GM12878 (cell line): ENCODE data around the gene PLTP. TPM values are rescaled to one million over a fixed set of nuclear protein-coding genes. Genes with fewer than 3 reads are reported as not detected.

Experiments
- BCL11A ChIP-seq: IDR thresholded peaks from 2 replicates; pipeline ENCODE4 v1.6.1; 2011; ENCODE audit warnings: low read depth, low read length
- CBX3 ChIP-seq: fragments of 200-600 bp; sonication (generic); IDR thresholded peaks from 2 replicates; pipeline ENCODE4 v1.6.1; 2016; ENCODE audit warnings: low read depth, borderline replicate concordance
- CEBPB ChIP-seq, 2 experiments: fragments of 150-350 bp in 1 of 2; IDR thresholded peaks; 2 replicates each; pipeline ENCODE4 v1.6.1; 2012 to 2014; ENCODE audit warnings: low read depth in 2 of 2, low read length in 2 of 2, borderline replicate concordance in 1 of 2, inconsistent platforms in 1 of 2
- CHD1 ChIP-seq: IDR thresholded peaks from 2 replicates; pipeline ENCODE4 v1.6.1; 2012; ENCODE audit warnings: low read depth, low read length, improper control_type of control experiment
- CHD4 ChIP-seq: fragments of 200-600 bp; sonication (generic); IDR thresholded peaks from 2 replicates; pipeline ENCODE4 v1.6.1; 2016; ENCODE audit warnings: mild to moderate bottlenecking
- ETV6 ChIP-seq, 2 experiments: fragments of 450-650 bp in 1 of 2; IDR thresholded peaks in 1 of 2; conservative IDR thresholded peaks in 1 of 2; 2 replicates each; pipeline ENCODE4 v1.6.1; 2014; ENCODE audit warnings: antibody characterized with exemption in 1 of 2, borderline replicate concordance in 1 of 2, low read depth in 1 of 2, mild to moderate bottlenecking in 1 of 2, moderate library complexity in 1 of 2
- IRF4 ChIP-seq: IDR thresholded peaks from 2 replicates; pipeline ENCODE4 v1.6.1; 2011; ENCODE audit warnings: low read depth, low read length
- KAT2A ChIP-seq: conservative IDR thresholded peaks from 2 replicates; pipeline ENCODE4 v1.6.1; 2011; ENCODE audit warnings: low read depth, low read length; ENCODE audit not compliant: control insufficient read depth
- KLF5 ChIP-seq: fragments of 450-650 bp; IDR thresholded peaks from 2 replicates; pipeline ENCODE4 v1.6.1; 2014; ENCODE audit warnings: mild to moderate bottlenecking; ENCODE audit not compliant: partially characterized antibody
- LARP7 ChIP-seq: fragments of 450-650 bp; IDR thresholded peaks from 2 replicates; pipeline ENCODE4 v1.6.1; 2017; ENCODE audit warnings: mild to moderate bottlenecking
- NFIC ChIP-seq: IDR thresholded peaks from 2 replicates; pipeline ENCODE4 v1.6.1; 2012; ENCODE audit warnings: low read depth, mild to moderate bottlenecking, inconsistent platforms, low read length, moderate library complexity
- NR2C1 ChIP-seq: fragments of 450-650 bp; IDR thresholded peaks from 2 replicates; pipeline ENCODE4 v1.6.1; 2017; ENCODE audit warnings: antibody characterized with exemption, mild to moderate bottlenecking, moderate library complexity
- PML ChIP-seq: IDR thresholded peaks from 2 replicates; pipeline ENCODE4 v1.6.1; 2012; ENCODE audit warnings: low read length, inconsistent platforms
- RCOR1 ChIP-seq: conservative IDR thresholded peaks from 2 replicates; pipeline ENCODE4 v1.6.1; 2012; ENCODE audit warnings: low read depth, low read length, improper control_type of control experiment
- SMAD1 ChIP-seq: fragments of 450-650 bp; IDR thresholded peaks from 2 replicates; pipeline ENCODE4 v1.6.1; 2018; ENCODE audit warnings: mild to moderate bottlenecking, low read depth; ENCODE audit not compliant: partially characterized antibody
- SMC3 ChIP-seq: IDR thresholded peaks from 2 replicates; pipeline ENCODE4 v1.6.1; 2011; ENCODE audit warnings: low read length, improper control_type of control experiment, borderline replicate concordance
- SRF ChIP-seq, 2 experiments: IDR thresholded peaks; 2 replicates each; pipeline ENCODE4 v1.6.1; 2011; ENCODE audit warnings: low read depth in 2 of 2, low read length in 2 of 2, mild to moderate bottlenecking in 1 of 2, moderate library complexity in 1 of 2
- TARDBP ChIP-seq: IDR thresholded peaks from 2 replicates; pipeline ENCODE4 v1.6.1; 2016; ENCODE audit warnings: borderline replicate concordance
- TCF12 ChIP-seq: IDR thresholded peaks from 2 replicates; pipeline ENCODE4 v1.6.1; 2011; ENCODE audit warnings: low read depth, mild to moderate bottlenecking, low read length
- WRNIP1 ChIP-seq: IDR thresholded peaks from 2 replicates; pipeline ENCODE4 v1.6.1; 2011; ENCODE audit warnings: low read depth, low read length, improper control_type of control experiment, borderline replicate concordance
- YBX1 ChIP-seq: fragments of 450-650 bp; IDR thresholded peaks from 2 replicates; pipeline ENCODE4 v1.6.1; 2016; ENCODE audit warnings: antibody characterized with exemption
- ZNF622 ChIP-seq: fragments of 450-650 bp; IDR thresholded peaks from 2 replicates; pipeline ENCODE4 v1.6.1; 2017; ENCODE audit warnings: mild to moderate bottlenecking, inconsistent platforms
- polyA plus RNA-seq, 11 experiments: library from polyadenylated mRNA; depleted of rRNA in 4 of 11; unstranded in 6 of 11; stranded (reverse) in 5 of 11; fragments of >200 nt; fragmentation: Nextera tagmentation in 4 of 11; fragmentation: Illumina TruSeq in 1 of 11; extraction: Ambion mirVana in 4 of 11; extraction: Trizol in 1 of 11; gene quantifications; 1 replicate in 1 of 11; 2 replicates in 10 of 11; pipeline versions ENCODE4 v1.2.1 to v1.2.3, GENCODE V29; 2011 to 2016; ENCODE audit warnings: inconsistent platforms in 2 of 11, missing spikeins in 2 of 11, low read depth in 1 of 11
- total RNA-seq, 4 experiments: library from RNA; depleted of rRNA in 3 of 4; stranded (reverse); fragments of >200 nt in 3 of 4; fragmentation: Illumina TruSeq in 1 of 4; extraction: Trizol in 1 of 4; gene quantifications; 2 replicates each; pipeline versions ENCODE4 v1.2.1 to v1.2.3, GENCODE V29; 2013 to 2021
- TF ChIP-seq, protein P1 (sequence below): IDR thresholded peaks from 2 replicates; pipeline ENCODE4 v1.6.1; 2011; ENCODE audit warnings: borderline replicate concordance, low read depth, mild to moderate bottlenecking, moderate library complexity, low read length; ENCODE audit not compliant: insufficient read depth, poor library complexity, severe bottlenecking
- TF ChIP-seq, protein P2 (sequence below): IDR thresholded peaks from 2 replicates; pipeline ENCODE4 v1.6.1; 2012; ENCODE audit warnings: mild to moderate bottlenecking, low read depth, low read length
- TF ChIP-seq, protein P3 (sequence below): fragments of 450-650 bp; IDR thresholded peaks from 2 replicates; pipeline ENCODE4 v1.6.1; 2017; ENCODE audit warnings: mild to moderate bottlenecking

Gene PLTP
- total and polyA plus RNA-seq, 10 of the 15 experiments (the other 5 are each of a cell fraction or from before 2014, with no cell fraction given) = 1.6 to 17.0 (median 7.6) TPM

DNA sequence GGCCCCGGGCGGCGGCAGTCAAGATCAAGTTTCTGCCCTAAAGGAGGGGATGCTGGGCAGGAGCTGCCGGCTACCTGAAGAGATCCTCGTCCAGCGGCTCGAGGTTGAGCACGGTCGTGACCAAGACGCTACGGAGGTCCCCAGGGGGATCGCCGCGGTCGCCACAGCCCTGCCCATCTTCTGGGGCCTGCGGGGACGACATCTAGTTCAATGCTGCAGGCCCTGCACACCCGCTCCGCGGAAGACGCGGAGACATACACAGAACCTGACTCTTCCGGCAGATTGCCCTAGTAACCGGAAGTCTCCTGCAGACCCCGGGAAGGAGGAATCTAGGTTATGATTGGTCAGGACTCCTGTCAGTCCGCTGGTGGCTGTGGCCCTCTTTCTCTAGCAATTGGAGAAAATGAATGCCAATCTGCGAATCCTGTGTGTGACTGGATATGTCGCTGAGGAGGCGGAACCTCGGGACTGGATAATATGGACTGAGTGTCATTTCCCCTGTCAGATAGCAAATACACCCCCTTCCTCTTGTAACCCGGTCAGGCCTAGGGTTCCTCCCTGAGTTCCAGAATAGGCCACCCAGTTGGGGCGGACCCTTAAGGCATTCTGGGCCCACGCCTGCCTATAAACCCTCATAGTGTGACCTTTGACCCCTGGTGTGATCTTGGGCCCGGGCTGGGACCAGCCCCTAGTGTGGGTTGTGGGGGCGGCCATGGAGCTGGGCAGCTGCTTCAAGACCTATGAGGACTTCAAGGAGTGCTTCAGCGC, 54.7 kb downstream of the PLTP start, which contains the start of the genes ACOT8 and ZSWIM3 (continued):
- TF ChIP-seq CHD4 = no peak
- TF ChIP-seq NFIC = no peak
- TF ChIP-seq ZNF622 = no peak
- TF ChIP-seq CBX3 = no peak
- TF ChIP-seq CHD1 = no peak
- TF ChIP-seq NR2C1 = peak; percentile 96
- TF ChIP-seq, protein P1, sequence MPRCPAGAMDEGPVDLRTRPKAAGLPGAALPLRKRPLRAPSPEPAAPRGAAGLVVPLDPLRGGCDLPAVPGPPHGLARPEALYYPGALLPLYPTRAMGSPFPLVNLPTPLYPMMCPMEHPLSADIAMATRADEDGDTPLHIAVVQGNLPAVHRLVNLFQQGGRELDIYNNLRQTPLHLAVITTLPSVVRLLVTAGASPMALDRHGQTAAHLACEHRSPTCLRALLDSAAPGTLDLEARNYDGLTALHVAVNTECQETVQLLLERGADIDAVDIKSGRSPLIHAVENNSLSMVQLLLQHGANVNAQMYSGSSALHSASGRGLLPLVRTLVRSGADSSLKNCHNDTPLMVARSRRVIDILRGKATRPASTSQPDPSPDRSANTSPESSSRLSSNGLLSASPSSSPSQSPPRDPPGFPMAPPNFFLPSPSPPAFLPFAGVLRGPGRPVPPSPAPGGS = no peak
- no peak for TF ChIP-seq BCL11A
- TF ChIP-seq CEBPB (IDR thresholded peaks at IDR 0.05; ENCODE audit: borderline replicate concordance in 1 of 2, low read depth in 2 of 2, low read length in 2 of 2) = no peak
- no peak for TF ChIP-seq TARDBP
- no peak for TF ChIP-seq YBX1
- TF ChIP-seq TCF12 = peak; percentile 62; the same call in 1 of the 2 replicates
- TF ChIP-seq KAT2A = no peak
- TF ChIP-seq, protein P2, sequence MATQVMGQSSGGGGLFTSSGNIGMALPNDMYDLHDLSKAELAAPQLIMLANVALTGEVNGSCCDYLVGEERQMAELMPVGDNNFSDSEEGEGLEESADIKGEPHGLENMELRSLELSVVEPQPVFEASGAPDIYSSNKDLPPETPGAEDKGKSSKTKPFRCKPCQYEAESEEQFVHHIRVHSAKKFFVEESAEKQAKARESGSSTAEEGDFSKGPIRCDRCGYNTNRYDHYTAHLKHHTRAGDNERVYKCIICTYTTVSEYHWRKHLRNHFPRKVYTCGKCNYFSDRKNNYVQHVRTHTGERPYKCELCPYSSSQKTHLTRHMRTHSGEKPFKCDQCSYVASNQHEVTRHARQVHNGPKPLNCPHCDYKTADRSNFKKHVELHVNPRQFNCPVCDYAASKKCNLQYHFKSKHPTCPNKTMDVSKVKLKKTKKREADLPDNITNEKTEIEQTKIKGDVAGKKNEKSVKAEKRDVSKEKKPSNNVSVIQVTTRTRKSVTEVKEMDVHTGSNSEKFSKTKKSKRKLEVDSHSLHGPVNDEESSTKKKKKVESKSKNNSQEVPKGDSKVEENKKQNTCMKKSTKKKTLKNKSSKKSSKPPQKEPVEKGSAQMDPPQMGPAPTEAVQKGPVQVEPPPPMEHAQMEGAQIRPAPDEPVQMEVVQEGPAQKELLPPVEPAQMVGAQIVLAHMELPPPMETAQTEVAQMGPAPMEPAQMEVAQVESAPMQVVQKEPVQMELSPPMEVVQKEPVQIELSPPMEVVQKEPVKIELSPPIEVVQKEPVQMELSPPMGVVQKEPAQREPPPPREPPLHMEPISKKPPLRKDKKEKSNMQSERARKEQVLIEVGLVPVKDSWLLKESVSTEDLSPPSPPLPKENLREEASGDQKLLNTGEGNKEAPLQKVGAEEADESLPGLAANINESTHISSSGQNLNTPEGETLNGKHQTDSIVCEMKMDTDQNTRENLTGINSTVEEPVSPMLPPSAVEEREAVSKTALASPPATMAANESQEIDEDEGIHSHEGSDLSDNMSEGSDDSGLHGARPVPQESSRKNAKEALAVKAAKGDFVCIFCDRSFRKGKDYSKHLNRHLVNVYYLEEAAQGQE = no peak
- TF ChIP-seq RCOR1 = 0 out of 2 replicates have a peak, but pooled peaks have one; percentile 57
- peak; percentile 97 for TF ChIP-seq KLF5
- peak; percentile 87; the same call in 1 of the 2 replicates for TF ChIP-seq PML
- TF ChIP-seq ETV6 (conservative IDR thresholded peaks at IDR 0.05 in 1 of 2, IDR thresholded peaks at IDR 0.05 in 1 of 2; ENCODE audit: borderline replicate concordance in 1 of 2, low read depth in 1 of 2) = no peak
- peak in 1 of 2 experiments; percentile 34; a peak in 1 of 4 replicates for TF ChIP-seq SRF (IDR thresholded peaks at IDR 0.05; ENCODE audit: low read depth in 2 of 2, low read length in 2 of 2)
- TF ChIP-seq IRF4 = peak; percentile 17; the same call in 1 of the 2 replicates
- TF ChIP-seq, protein P3, sequence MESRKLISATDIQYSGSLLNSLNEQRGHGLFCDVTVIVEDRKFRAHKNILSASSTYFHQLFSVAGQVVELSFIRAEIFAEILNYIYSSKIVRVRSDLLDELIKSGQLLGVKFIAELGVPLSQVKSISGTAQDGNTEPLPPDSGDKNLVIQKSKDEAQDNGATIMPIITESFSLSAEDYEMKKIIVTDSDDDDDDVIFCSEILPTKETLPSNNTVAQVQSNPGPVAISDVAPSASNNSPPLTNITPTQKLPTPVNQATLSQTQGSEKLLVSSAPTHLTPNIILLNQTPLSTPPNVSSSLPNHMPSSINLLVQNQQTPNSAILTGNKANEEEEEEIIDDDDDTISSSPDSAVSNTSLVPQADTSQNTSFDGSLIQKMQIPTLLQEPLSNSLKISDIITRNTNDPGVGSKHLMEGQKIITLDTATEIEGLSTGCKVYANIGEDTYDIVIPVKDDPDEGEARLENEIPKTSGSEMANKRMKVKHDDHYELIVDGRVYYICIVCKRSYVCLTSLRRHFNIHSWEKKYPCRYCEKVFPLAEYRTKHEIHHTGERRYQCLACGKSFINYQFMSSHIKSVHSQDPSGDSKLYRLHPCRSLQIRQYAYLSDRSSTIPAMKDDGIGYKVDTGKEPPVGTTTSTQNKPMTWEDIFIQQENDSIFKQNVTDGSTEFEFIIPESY = peak; percentile 38; the same call in 1 of the 2 replicates
- TF ChIP-seq SMC3 = no peak
- peak; percentile 68 for TF ChIP-seq LARP7
- TF ChIP-seq SMAD1 = peak; percentile 67
- 0 out of 2 replicates have a peak, but pooled peaks have one; percentile 36 for TF ChIP-seq WRNIP1
